Right renal pelvis (tissue), 4 donors: Measurements from ENCODE around the gene CHADL. TPM values are rescaled to one million over a fixed set of nuclear protein-coding genes. Genes with fewer than 3 reads are reported as not detected.

Source experiments
- DNase-seq, 4 donors: peaks; one replicate each; pipeline ENCODE4 v3.0.0-alpha.2; 2013; ENCODE audit warnings: low read depth in 4 of 4, low spot score in 3 of 4, missing footprints in 1 of 4
- polyA plus RNA-seq, 4 donors: library from polyadenylated mRNA; unstranded; fragments of 120-200 nt; gene quantifications; one replicate each; pipeline ENCODE4 v1.2.1, GENCODE V29; 2013; ENCODE audit not compliant: insufficient read length in 4 of 4

Gene CHADL
- polyA plus RNA-seq, 4 donors = 2.8 to 4.3 (median 3.3) TPM

DNA sequence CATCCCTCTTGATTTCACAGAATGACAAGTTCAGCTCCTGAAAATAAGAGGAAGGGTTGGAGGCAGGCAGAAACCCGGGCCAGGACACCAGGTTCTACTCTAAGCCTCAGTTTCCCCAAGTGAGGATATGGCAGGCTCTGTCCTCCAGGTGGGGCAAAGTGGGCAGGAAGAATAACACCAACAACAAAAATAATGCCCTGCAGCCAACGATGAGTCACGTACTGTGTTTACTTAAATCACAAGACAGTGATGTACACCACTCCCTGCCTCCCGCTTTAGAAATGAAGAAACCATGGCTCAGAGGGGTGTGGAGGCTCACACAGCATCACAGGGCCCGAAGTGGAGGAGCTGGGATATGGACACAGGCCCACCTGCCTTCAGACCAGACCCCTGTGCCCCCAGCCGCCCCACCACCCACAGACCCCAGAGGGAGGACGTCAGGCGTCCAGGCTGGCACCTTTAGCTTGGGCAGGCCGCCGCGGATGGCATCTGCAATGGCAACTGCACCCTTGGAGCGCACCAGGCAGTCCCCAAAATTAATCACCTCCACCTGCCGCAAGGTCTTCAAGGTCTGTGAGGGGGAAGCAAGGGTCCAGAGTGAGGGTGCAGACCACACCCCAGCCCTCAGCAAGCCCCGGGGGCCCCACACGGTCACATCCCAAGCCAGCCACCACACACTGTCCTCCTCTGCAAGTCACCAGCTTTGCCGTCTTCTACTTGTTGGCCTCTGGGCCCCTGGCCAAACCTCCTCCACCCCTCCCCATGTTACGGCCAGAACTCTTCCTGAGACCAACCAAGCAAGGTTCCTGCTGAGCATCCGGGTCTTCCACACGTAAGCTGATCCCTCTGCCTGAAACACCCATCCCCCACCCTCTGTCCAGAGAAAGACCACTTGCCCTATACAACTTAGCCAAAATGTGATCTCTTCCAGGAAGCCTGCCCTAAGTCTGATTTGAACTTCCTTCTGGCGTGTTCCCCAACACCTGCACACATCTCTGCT, 15.8 kb upstream of the CHADL start:
- DNase-seq = no peak

DNA sequence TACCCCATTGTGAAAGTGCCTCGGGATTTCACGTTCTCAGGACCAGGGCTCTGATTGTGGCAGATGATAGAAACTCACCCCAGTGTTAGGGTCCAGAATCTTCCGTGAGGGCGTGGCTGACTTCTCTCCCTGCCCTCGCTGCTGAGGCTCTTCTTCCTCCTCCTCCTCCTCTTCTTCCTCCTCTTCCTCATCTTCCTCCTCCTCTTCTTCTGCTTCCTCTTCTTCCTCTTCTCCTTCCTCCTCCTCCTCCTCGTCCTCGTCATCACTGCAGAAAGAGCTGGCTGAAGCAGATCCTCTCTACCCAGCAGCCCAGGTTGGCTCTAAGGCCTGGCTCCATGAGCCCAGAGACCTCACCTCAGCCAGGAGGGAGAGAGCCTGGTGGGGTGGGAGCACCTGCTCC, 13.5 kb upstream of the CHADL start:
- no peak for DNase-seq

GRCh38 chr22:41252365-41252764, 11.6 kb upstream of the CHADL start:
- DNase-seq = no peak

GRCh38 chr22:41250127-41250526, 9.4 kb upstream of the CHADL start:
- DNase-seq = no peak

DNA sequence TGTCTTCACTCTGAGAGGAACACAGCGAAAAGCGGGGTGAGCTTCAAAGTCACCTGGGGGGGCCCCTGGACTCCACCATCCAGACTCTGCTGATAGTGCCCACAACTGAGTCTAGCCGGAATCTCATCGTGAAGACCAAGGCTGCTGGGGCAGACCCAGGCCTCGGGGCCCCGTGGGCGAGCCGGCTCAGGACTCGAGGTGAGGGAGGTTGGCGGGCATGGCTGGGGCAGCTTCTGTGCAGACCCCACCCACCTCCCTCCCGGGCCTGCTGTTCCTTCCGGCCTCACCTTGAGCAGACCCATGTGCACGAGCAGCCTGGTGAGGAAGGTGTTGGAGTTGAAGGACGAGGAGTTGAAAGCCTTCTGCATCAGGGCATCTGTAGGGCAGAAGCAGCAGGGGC, 8.7 kb upstream of the CHADL start:
- no peak for DNase-seq

- no peak for DNase-seq
These were observed 8.0 kb upstream of the CHADL start for GRCh38 chr22:41248758-41249157.

DNA sequence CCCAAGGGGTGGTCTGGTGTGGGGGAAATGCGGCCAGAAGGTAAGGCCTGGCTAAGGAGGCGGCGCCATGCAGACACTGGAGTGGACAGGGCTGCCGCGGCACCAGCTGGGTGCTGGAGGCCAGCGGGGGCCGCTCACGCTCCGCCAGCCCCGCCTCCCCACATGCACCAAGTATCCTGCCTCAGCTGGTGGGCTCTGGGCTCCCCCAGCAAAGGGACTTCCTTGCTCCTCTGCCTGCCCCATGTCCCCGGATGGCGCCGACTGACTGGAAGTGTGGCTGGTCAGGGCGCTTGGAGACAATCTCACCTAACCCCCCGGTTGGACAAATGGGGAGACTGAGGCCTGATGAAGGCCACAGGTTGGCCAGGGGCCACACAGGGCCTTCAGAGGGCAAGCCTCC, 7.6 kb upstream of the CHADL start:
- DNase-seq = no peak

DNA sequence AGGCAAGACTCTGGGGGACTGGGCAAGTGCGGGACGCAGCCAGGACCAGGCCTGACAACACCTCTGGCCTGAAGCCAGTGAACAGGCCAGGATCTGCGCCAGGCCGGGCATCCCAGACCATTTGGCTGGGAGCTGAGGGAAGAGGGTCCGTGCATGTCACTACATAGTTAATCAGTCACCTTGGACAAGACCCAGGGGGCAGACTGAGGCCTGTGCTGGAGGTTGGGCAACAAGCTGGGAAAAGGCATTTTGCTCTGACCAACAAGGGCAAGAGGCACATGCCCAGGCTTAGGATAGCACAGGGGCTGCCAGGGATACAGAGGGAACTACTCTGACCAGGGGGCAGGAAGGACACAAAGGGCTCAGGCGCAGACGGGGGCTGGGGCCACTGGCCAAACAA, 7.0 kb upstream of the CHADL start:
- no peak for DNase-seq

GRCh38 chr22:41245917-41246499, 5.3 kb upstream of the CHADL start:
- DNase-seq = no peak

DNA sequence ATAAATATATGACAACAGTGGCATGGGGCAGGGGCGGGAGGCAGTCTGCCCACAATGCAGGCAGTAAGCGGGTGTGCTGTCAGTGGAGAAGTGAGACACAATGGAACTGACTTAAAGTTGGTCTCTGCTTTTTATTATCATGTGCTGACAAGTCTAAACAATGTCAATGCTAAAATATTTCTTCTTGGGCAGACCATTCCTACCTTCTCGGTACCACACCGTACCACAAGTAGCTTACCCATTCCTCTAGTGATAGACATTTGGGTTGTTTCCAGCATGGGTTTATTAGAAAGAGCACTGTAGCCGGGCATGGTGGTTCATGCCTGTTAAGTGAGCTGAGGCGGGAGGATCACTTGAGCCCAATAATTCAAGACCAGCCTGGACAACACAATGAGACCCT, 2.6 kb upstream of the CHADL start:
- DNase-seq = no peak

DNA sequence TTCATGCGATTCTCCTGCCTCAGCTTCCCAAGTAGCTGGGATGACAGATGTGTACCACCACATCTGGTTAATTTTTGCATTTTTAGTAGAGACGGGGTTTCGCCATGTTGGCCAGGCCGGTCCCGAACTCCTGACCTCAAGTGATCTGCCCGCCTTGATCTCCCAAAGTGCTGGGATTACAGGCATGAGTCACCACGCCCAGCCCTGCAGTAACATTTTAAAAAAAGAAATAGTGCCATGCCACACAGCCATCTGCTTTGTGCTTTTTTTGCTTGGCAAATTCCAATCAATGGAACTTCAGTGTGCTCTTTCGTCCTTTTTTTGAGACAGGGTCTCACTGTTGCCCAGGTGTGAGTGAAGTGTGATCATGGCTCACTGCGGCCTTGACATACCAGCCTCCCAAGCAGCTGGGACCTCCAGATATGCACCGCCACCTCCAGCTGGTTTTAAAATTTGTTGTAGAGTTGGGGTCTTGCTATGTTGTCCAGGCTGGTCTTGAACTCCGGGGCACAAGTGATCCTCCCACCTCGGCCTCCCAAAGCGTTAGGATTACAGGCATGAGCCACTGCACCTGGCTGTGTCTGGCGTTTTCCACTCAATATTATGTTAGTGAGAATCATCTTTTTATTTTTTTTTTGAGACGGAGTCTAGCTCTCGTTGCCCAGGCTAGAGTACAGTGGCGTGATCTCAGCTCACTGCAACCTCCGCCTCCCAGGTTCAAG, 1.8 kb upstream of the CHADL start:
- DNase-seq = no peak

DNA sequence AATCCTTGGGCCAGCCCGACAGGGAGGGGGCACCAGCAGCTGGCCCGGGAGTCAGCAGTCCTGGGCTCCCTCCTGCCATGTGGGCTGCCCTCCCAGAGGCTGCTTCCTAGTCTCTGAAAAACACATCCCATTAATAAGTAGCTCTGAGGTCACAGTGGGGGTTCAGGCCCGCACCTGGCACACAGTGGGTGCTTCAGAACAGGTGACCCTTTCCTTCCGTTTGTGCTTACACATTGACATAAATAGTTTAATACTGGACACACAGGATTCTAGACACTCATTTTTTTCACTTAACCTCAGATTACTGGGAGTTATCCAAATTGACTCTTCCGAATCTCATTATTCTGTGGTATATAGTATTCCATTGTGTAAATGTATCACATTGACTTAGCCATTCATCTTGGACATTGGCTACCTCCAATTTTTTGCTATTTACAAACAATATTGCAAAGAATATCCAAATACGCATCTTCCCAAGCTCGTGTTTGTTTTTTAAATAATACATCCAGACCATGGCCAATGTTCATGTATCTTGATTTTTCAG, 474 bp upstream of the CHADL start:
- DNase-seq = no peak

DNA sequence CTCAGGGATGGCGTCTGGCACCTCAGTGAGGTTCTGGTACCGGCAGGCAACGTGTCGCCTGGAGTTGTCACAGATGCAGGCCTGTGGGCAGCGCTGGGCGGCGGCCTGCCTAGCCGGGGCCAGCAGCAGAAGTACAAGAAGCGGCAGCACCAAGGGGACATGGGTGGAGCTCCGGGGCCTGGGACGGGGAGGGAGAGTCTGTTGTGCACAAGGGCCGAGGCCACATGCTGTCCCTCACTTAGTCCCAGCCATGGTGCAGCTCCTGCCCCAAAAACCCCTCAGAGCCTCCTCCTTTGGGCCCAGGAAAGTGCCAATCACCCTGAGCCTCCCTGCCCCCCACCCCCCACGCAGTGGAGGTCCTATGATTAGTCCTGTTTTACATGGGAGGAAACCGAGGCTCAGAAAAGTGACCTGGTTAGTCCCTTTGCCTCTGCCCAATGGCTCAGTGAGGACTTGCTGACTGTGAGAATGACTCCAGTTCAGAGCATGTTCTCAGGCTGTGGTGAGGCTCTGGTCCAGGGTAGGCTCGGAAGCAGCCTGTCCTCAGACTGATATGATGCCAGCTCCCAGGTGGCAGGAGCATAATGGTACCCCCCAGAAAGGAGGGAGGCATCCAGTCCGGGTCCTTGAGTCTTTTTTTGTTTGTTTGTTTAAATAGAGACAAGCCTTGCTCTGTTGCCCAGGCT, 1.1 kb downstream of the CHADL start:
- DNase-seq = no peak

GRCh38 chr22:41238570-41239442, 1.9 kb downstream of the CHADL start:
- DNase-seq = no peak

DNA sequence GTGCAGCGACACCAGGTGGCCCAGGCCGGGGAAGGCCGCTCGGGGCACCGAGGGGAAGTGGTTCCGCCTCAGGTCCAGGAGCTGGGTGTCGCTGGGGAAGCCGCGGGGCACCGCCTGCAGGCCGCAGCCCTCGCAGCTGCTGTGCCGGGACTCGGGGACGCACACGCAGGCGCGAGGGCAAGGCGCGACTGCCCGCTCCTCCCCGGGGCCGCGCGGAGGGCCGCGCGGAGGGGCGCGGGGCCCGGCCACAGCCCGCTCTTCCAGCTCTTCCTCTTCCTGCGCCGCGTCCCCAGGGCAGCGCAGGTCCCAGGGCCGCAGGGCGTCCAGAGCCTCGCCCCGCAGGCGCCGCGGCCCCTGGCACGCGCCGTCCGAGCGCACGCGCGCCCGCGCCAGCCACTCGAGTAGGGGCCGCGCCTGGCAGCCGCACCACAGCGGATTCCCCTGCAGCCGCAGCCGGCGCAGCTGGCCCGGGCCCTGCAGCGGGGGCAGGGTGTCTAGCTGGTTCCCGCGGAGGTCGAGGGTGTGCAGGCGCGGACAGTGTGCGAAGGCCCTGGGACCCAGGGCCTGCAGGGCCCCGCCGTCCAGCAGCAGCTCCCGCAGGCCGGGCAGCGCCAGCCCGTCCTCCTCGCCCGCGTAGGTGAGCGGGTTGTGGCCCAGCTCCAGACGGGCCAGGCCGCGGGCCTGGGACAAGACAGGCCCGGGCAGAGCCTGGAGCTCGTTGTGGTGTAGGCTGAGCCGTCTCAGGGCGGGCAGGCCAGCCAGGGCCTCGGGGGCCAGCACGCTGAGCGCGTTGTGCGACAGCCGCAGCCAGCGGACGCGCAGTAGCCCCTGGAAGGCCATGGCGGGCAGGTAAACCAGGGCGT, 2.8 kb downstream of the CHADL start:
- DNase-seq = peak; percentile 36 to 48 (median 44)

GRCh38 chr22:41237036-41237706, 3.6 kb downstream of the CHADL start:
- no peak for DNase-seq

DNA sequence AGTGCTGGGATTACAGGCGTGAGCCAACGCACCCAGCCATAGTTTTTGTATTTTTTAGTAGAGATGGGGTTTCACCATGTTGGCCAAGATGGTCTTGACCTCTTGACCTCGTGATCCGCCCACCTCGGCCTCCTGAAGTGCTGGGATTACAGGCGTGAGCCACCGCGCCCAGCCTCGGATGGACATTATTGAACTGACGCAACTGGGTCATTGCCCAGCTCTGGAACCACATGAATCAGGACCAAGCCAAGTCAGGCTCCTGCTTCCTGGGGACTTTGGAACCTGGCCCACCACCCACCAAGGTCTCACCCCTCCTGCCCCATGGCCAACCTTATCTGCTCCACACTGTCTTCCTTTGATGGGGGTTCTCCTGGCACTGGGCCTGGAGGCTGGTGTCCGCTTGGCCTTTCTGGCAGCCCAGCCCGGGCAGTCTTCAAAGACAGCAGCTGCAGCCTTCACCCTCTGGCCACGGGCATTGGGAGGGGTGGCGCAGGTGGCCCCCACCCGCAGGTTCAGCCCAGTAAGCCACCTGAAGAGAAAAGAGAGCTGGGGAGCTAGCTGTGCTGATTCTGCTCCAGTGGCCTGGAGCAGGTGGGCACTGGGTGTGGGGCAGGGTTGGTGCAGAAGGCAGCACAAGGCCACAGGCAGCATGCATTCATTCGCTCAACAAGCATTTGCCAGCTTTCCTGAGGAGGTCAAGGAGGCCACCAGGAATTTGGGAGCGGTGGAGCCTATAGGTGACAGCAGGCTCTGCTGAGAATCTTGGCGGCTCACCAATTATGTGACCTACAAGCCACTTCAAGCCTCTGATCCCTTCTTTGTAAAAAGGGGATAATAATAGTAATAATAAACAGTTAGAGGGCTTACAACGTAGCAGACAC, 5.7 kb downstream of the CHADL start:
- no peak for DNase-seq
